ENCODE results near the gene ITGB6.

ITGB6 gene, protein sequence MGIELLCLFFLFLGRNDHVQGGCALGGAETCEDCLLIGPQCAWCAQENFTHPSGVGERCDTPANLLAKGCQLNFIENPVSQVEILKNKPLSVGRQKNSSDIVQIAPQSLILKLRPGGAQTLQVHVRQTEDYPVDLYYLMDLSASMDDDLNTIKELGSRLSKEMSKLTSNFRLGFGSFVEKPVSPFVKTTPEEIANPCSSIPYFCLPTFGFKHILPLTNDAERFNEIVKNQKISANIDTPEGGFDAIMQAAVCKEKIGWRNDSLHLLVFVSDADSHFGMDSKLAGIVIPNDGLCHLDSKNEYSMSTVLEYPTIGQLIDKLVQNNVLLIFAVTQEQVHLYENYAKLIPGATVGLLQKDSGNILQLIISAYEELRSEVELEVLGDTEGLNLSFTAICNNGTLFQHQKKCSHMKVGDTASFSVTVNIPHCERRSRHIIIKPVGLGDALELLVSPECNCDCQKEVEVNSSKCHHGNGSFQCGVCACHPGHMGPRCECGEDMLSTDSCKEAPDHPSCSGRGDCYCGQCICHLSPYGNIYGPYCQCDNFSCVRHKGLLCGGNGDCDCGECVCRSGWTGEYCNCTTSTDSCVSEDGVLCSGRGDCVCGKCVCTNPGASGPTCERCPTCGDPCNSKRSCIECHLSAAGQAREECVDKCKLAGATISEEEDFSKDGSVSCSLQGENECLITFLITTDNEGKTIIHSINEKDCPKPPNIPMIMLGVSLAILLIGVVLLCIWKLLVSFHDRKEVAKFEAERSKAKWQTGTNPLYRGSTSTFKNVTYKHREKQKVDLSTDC

DNA sequence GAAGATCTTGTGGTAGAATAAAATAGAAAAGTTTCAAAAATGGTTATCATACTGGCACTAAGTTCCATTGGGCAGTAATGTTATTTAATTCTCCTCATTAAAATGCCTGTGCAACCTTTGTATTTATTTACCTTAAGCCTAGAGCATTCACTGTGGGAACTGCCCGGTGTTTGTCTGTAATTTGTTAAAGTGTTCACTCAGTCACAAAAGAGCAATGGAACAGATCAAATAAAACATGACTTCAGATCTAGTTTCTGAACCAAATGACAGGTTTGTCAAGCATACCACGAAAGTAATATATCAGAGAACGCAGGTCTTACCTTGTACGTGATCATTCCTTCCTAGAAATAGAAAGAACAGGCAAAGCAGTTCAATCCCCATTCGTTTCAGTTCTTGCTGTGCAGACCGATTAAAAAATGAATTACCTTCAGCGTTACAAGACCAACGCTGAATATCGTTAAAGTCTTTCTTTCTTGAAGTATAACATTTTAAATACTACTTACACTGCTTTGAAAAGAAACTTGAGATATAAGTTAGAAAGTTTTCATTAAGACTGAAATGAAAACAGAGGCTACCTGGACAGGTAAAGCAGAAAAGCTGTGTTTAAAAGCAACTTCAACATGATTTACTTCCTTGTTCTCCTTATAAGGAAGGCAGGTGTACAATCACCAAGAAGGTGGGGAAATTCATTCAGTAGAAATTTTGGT lies at the start of gene ITGB6:
Gene ITGB6, minus strand, starts transcription at position 590 of the 707 bp plus-strand sequence. Its CDS starts 209 bp downstream, at position 381.
- no peak for DNase-seq (ENCODE audit: low read depth)

DNA sequence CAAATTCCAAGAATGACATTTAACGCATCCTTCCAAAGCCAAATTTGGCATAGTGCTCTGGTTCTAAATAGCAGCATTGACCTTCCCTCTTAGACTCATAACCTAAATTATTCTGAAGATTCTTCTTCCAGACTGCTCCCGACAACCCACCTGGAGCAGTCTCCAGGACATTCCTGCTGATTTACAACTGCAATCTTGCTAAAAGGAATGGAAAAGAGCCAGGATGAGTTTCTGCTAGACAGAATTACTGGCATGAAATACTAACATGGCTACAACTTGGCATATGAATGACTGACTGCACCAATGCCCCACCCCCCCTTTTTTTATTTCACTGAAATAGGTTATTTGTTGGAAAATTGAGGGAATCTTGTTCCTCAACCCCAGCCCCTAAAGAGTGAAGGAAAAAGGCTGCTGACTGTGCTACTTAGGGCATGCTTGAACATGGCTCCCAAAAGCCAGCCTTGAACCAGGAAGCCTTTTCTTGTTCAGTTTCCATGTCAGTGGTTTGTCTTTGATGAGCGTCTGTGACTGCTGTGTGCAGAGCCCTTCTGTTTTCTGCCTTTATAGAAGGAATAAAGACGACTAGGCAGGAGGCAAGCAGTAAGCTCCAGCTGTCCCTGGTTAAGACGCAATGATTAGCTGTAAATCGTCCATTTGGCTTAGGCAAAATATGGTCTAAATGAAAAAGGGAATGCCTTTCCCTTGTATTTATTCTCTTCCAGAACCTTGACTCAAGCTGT lies 47.4 kb upstream of the ITGB6 start:
- DNase-seq (ENCODE audit: low read depth), result no peak

DNA sequence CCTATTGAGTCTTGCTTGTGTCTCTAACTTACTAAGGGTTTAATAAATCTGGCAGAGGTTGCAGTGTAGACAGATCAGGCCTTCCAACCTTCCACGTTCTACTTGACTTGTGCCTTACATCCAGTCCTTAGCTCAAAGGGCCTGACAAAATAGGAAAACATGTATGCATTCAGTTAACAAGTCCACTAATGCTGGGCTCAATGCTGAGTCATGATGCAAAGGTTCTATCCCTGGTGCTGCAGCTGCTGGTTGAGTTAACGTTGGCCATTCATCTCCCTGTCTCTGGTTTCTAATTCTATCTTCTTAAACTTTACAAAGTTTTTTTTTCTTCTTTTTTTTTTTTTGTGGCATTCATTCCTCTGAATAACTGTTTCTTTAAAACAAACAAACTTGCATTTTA lies 46.3 kb upstream of the ITGB6 start:
- DNase-seq (ENCODE audit: low read depth), result no peak

DNA sequence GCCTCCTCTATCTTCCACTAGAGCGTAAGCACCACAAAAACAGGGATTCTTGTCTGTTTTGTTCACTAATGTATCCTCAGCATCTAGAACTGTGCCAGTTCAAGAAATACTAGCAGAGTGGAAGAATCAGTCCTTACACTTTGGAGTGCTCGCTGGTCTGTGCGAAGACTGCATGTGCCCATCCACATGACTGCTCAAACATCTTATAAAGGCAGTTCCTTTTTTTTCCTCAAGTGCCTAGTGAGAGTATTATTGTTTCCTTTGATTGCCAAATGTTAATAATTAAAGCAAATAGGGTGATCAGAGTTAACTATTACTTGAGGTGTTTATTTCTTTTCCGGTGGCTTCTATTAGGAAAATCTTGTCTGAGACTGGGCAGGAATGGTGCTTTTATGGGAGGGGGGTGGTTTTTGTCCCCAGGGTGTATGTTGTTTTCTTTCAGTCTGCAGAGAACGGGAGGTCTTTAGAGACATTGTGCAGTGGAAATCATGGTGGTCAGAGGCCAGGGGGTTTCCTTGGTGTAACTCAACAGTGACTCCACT lies 45.6 kb upstream of the ITGB6 start:
- no peak for DNase-seq (ENCODE audit: low read depth)

DNA sequence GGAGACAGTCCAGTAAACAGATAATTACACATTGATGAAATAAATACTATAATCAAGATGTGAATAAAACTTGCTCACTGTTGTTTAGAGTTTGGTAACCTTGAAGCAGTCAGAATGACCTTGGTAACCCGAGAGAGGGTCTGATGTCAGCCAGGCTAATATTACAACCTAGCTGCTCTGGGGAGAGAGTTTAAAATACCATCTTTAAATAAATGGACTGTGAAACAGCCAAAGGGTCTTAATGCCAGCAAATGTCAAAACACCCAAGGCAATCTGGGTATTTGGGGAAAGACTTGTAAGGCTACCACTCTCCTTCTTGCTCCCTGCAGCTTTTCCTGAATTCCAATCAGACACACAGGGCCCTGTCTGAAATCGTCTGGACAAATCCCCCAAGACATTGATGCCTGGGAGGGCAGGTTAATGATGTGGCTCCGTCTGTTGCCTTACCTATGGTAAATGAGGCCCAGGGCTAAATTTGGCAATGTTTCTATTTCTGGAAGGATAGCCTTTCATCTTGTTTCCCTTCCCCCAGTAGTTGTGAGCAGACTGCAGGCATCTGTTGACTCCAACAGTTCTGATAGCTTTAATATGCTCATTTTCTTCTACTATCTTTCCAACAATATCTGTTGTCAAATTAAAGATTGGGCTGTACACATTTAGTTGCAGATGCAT lies 43.0 kb upstream of the ITGB6 start:
- DNase-seq (ENCODE audit: low read depth), result no peak

DNA sequence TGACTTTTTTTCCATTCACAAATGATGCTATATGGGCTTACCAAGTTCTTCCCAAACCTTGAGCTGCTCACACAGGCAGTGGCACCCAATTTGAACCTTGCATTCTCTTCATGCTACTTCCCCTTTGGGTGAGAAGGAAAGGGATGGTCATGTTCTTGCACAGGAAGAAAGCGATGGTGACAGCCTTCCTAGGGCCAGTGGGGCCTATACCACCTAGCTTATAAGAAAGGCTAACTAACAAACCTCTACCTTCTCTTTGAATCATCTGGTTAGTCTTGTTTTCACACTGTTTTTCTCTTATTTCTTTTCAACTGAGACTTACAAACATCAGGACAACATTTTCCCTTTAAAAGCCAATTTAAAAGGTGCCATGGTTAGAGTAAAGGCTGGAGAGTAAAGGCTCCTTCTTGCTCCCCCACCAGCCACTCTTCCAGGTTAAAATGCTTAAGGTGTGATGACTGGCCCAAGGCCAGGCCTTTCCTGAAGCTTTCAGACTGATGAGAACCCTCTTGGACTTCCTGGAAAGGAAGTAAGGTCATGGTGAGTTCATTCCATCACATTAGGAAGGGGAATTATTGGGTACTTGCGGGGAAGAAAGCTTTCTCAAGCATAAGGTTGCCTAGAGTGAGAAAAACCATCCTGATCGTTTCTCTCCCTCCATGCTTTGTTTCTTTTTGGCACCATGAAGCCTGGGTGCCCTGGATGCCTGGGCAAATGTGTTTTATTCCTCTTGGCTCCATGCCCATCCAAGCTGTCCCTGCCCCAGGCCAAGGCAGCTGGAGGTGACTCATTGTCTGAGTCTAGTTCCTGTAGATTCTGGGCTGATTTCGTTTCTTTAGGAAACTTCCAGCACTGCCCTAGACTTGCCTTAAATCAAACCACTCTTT lies 41.4 kb upstream of the ITGB6 start:
- no peak for DNase-seq (ENCODE audit: low read depth)

DNA sequence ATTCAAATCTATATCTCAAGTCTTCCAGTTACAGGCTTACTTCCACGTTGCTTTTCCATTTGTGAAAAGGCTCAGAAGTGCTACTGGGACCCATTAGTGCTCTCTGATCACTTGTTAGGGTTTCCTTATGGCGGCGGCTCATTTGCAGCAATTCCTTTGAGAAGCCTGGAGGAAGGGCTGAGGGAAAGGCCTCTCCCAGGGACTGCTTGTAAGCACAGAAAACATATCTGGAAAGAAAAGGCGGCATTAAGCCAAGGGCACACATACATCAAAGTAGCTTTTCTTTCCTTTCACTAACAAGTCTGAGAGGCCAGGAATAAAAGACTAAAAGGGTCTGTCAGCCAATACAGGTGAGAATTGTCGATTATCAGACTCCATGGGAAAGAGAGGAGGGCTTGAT lies 39.4 kb upstream of the ITGB6 start:
- DNase-seq (ENCODE audit: low read depth), result no peak

DNA sequence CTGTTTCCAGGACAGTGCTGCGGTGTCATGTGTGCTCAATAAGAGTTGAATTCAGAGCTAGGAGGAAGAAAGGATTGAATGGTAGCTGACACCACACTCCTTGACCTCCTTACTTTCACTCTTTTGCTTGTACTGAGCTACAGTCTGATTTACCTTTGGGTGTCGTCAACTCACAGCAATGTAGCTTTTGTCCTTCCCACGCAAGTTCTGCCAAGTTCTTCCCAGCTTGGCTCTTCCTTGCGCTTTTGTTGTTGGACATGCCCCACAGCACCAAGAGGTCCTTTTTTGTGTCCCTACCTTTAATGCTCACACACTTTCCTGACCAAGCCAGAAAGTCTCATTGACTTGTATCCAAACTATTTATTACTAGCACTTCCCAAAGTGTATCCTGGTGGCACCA lies 38.3 kb upstream of the ITGB6 start:
- no peak for DNase-seq (ENCODE audit: low read depth)

DNA sequence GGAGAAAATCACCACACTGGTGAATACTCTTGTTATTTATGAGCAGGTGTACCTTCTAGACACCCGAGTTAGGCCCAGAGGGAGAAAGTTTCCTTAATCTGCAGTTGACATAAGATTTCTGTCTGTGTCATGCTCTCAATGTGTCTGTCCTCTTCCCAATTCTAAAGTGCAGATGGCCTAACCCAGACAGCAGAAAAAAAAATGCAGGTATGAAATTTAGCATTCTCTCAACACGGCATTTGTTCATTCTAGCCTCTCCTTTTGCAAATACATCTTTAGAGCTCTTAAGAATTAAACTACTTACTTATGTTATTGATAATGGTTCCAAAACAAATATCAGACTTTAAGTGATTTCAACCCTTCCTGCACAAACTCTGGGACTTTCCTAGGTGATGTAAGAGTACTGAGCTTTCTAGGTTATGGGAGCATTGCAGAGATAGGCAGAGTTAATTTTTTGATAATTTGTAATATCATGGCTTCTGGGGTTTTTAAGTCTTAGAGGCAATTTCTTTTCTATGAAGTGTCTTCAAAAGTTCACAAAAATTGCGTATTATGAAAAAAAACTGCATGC lies 32.9 kb upstream of the ITGB6 start:
- DNase-seq (ENCODE audit: low read depth), result no peak

DNA sequence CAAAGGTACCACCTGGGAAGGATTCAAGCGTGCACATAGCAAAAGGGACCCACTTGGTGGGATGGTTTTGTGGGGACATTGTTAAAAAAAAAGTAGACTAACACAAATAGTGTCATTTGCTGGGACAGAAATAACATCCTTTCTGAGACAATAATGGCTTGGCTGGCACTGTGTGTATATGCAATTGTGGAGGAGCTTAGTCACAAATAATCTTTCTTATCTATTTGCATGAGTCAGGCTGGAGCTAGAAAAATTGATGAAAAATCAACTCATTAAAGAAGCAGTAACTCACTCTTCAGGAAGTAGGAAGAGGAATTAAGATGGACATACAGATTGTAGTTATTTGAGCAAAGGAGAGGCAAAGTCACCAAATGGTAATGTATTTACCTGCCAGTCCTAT lies 29.5 kb upstream of the ITGB6 start:
- no peak for DNase-seq (ENCODE audit: low read depth)

DNA sequence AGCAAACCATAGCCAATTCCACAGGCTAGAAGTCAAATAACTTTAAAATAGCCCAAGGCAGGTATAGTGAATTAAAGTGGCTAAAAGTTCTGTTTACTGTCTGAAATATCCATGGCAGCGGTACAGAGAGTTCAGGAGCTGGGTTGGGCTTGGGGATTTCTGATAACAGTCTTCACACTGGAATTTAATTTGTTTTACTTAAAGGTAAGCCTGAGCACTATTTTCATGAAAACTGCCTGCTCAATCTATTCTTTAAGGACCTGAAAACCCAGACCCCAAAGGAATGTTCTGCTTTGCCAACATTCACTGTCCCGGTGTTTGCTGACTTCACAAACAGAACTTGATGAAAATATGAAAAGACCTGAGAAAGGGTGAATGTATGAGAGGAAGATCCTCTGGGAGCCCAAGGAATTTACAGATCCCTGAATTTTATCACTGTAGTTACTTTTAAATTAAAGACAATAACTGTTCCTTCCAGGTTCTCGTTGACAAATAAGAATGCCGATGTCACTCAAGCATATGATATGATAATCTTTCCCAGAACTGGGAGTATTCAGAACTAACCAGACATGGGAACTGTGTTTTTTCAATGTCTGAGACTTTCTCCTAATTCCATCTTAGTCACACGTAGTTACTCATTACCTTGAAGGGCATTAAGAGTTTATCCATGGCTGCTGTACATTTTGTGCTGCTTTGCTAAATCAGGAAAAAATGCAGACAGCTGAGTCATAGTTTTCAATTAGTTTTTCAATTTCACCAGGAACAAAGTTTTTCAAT lies 28.3 kb upstream of the ITGB6 start:
- no peak for DNase-seq (ENCODE audit: low read depth)

DNA sequence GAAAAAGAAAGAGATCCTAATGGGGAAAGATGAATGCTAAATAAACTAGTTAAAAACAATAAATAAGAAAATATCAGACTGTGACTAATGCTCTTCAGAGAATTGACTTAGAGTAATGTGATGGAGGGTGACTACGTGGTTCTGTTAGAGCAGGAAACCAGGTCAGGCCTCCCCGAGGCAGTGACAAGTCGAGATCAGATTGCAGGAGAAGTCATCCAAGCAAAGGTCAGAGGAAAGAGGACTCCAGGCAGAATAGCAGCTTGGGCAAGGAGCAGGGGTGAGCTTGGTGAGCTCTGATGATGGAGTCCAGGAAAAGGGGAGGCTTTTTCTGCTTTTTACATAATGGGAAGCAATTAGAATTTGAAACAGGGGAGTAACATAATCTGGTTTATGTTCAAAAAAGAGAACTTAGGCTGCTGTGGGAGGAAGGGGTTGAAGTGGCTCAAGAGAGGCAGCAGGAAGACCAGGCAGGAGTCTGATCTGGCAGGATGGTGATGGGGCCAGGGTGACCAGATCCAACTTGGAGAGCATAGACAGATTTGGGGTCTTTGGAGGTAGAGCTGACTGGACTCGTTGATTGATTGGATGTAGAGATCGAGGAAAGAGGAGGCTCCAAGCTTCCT lies 27.3 kb upstream of the ITGB6 start:
- no peak for DNase-seq (ENCODE audit: low read depth)

DNA sequence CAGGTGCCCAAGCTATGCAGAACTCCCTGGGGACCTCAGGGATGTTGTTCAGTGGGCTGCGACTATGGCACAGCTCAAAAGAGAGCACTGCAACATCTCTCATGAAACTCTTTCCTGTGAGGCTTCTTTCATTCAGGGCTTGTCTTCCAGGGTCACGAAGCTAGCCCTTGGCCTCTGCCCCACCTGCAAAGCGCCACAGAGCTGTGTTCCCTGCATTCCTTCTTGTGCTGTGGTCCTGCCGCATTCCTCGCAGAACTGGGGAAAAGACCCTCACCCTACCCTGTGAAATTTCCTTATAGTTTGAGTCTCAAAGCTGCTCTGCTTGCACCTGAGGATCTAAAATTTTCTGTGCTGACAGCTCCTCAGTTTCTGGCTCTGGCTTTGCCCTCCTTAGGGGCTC lies 26.3 kb upstream of the ITGB6 start:
- no peak for DNase-seq (ENCODE audit: low read depth)

DNA sequence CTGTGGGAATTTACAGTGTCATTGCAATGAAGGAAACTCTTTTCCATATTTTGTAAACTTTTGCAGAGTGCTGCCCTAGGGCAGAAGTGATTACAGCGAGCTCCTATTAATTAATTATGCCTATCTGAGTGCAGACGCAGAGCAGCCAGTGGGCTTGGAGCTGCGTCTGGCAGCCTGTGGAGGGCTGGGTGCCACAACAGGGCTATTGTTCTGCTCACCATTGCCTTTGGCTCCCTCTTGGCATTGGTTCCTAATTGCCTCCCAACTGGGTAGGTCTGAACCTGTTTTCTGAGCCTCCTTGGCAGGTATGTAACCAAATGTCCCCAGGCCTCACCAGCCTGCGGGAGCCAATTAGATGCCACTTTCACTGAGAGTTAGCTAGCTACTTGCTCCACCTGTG lies 25.6 kb upstream of the ITGB6 start:
- DNase-seq (ENCODE audit: low read depth), result no peak

DNA sequence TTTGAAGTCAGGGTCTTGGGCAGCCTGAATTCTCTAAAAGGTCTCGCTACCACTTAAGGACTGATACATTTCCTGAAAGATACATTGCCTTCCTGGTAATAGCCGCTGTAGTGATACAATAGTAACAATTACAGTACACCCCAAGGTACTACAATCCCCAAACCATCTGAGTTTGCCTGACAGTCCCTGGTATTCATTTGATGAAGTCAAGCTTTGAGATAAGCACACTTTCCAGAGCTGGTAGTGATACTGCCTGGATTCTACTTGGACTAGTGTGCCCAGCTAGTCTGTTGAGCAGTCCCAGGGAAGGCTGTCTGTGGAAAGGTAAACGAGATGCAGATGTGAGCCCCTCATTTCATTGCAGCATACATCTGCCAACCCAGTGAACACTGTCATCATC lies 24.4 kb upstream of the ITGB6 start:
- DNase-seq (ENCODE audit: low read depth), result no peak

DNA sequence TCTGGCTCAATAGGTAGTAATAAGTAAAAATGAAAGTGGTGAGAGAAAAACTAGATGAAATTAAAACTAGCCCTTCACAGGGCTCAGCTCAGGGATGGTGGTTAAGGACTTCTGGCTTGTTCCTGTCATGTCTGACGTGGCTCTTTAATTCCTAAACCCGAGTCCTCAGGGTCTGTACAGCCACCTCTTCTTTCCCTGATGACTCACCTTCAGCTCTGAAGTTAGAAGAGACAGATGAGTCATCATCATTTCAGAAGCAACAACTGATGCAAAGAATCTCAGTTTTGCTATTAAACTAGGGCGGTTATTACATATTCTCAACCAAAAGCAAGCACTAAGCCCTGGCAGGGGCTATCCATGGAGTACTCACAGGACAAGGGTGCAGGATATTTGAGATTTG lies 24.0 kb upstream of the ITGB6 start:
- DNase-seq (ENCODE audit: low read depth), result no peak

DNA sequence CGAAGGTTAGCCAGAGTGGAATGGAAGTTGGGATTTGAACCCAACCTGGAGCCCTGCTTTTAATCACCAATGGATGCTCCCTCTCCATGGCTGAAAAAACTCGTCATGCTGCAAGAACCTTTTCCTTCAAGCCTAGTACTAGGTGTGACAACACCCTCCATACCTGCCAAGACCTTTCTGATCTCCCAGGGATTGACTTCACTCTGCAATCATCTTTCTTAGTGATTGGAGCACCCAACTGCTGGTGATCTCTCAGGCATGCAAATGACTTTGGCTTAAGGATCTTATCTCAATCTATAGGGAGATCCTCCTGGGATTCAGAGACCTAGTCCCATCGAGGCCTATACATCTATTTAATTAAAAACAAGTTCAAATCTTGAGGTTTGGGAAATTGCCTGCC lies 23.5 kb upstream of the ITGB6 start:
- no peak for DNase-seq (ENCODE audit: low read depth)

DNA sequence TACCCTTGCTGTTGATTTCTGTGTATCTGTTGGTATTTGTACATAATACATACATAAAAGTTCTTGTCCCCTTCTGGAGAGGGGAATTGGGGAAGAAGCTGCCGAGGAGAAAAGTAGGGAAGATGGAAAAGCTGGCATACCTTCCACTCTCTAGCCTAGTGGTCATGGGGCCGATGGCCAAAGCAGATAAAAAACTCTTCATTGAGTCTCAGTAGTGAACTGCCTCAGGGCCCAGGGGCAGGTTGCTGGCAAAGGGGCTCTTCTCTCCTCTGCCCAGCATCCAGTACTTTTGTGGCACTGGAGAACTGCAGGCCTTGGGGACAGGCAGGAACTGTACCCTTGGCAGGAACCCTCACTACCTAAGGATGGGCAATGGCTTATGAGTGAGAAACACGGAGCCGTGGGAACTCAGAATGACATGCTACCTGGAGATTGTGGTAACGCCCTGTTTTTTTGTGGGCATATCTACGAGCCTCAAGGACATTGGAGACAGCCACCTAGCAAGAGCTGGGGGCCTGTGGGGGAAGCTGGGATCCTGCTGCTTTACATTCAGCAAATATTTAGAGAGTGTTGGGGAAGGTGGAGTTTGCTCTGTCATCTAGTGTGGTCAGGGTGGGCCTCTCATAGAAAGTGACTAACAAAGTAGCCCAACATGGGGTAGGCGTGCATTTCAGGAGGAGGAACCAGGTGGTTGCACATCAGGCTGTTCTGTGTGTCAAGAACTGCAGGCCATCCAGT lies 22.6 kb upstream of the ITGB6 start:
- no peak for DNase-seq (ENCODE audit: low read depth)
